ENCODE measurements around the gene EXOC3L2.
A peak's percentile ranks its signal among the peaks of the same experiment; 100 is the strongest.

Gene EXOC3L2

DNA sequence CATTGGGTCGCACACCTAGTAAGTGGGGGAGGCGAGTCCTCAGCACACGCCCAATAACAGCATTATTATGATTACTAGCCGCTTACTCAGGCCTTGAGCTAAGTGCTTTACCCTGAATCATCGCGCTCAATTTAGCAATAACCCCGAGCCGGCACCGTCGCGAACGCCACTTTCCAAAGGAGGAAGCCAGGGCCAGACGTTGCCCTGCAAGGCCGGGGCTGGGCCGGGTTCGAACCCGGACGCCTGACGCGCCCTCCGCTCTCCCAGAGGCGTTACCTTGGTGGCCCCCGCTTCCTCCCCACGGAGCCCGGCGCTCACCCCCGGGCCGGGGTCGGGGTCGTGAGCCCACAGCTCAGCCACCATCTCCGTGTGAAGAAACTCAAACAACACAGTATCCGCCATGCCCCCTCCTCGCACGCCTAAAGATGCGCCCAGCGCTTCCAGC, 67.4 kb downstream of the EXOC3L2 start, which contains the start of gene TRAPPC6A:
TRAPPC6A (minus strand) TSS at position 421 of the 445 bp plus-strand sequence; CDS start at position 402, 19 bp downstream.
- DNase-seq, result peak; percentile 76

DNA sequence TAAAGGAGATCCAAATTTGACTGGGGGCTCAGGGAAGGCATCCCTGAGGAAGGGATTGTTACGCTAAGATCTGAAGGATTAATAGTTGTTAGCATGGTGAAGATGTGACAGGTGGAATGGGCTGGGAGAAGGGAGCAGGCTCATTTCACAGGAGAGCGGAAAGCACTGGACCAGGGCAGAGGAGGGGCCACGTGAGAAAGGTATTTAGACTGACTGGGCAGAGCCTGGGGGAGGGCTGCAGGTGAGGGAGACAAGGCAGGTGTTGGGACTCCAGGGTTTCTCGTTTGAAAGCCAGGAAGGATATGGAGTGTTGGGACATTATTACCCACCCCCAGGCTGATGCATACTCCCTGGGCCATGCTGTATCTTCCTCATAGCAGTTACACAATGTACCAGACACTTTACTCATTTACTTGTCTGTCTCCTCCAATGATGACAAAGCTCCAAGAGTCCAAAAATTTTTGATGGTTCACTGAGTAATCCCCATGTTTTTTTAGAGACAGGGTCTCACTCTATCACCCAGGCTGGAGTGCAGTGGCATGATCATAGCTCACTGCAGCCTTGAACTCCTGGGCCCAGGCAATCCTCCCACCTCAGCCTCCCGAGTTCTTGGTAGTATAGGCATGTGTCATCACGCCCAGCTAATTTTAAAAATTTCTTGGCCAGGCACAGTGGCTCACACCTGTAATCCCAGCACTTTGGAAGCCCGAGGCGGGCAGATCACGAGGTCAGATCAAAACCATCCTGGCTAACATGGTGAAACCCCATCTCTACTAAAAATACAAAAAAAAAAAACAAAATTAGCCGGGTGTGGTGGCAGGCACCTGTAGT, 69.5 kb downstream of the EXOC3L2 start:
- no peak for DNase-seq

DNA sequence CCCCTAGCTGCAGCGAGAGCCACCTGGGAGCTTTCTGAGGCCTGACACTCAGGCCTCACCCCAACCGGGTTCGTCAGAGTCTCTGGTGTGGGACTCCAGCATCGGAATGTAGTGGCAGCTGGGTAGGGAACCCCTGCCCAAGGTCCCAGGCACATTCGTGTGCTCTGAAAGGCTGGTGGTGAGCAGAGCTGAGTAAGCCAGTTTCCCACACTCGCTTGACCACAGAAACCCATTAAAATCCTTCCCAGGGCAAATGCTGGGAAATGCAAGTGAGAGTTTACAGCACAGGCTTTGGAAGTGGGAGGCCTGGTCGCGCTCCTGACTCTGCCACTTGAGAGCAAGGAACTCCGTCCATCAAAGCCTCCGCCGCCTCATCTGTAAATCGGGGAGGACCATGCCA, 71.4 kb downstream of the EXOC3L2 start:
- no peak for DNase-seq

DNA sequence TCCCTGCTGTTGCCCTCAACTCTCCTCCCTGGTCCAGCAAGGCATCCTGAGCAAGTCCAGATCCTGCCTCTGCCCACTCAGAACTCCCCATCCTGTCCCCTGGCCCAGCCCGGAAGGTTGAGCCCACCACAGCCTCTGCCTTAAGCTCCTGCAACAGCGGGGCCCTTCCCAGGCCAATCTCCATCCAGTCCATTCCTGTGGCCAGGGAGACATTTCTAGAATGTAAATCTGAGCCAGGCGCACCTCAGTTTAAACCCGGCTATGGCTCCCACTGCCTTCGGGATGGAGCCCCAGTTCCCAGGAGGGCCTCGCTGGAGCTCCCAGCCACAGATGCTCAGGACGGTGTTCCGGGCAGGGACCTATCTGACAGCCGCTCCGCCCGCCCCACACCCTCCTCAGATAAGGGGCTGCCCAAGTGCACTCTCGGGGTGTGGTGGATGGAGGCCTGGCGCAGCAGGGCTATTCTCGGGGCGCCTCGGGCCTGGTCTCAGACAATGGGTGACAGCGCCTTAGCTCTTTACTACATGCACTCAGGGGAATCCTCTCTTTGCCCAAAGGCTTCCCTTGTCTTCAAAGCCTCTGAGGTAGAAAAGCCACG, 72.5 kb downstream of the EXOC3L2 start:
- peak; percentile 51 for DNase-seq

DNA sequence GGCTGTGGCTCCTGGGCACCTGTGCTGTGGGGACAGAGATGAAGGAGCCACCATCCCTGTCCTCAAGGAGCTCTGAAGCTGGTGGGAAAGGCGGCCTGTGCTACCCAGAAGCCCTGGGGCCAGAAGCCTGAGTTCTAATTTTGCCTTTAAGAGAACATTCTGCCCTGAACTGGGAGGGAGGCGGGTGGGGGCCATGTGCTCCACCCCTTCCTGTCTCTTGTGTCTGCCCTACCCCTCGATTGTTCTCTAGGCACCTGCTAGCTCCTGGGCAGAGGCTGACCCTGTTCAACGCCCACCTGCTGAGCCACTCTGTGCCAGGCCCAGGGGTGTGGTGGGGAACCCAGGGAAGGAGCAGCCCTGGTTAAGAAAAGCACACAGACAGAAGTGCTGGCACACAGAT, 73.0 kb downstream of the EXOC3L2 start:
- peak; percentile 32 for DNase-seq

DNA sequence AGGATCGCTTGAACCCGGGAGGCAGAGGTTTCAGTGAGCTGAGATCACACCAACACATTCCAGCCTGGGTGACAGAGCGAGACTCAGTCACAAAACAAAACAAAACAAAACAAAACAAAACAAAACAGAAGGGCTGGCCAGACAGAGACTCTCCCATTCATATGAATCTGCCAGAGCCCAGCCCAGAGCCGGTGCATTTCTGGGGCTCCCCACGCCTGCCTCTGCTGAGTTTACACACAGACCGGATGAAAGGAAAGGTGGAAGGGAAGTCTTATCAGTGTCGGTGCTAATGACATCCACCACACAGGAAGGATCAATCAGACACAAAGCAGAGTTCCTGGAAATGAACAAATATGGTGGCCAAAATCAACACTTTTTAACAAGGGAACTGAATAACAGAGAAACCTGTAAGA, 74.0 kb downstream of the EXOC3L2 start:
- peak; percentile 71 for DNase-seq

DNA sequence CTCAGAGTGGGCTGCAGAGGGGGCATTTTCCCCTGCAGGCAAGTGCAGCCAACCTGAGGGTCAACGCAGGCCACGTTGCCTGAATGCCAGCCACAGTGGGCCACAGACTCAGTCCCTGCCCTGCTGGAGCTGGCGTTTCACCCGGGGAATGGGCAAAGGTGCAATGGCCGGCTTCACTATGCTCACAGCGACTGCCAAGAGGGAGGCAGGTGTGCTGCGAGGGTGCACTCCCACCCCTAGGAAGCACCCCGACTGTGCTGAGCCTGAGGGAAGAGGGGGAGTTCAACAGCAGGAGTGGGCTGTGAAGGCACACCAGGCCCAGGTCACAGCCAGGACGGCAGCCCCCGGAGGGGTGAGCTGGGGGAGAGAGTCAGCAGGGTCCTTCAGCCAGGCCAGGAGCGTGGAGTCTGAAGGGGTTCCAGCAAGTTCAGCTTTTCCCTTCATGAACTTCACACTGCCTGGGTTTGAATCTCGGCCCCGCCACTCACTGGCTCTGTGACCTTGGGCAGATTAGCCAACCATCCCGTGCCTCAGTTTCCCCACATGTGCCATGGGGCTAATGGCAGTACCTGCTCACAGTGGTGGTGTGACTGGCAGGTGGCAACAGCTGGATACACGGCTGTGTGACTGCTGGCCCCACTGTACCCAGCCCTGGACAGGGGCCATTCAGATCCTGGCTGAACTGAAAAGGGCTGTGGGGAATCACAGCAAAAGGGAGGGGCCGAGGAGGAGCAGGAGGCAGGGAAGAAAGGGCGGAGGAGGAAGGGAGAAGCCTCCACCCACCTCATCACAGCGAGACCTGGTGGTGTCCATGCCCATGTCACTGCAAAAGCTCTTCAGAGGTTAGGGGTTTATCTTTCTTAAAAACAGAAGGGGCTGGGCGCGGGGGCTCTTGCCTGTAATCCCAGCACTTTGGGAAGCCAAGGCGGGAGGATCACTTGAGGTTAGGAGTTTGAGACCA, 74.8 kb downstream of the EXOC3L2 start:
- no peak for DNase-seq

DNA sequence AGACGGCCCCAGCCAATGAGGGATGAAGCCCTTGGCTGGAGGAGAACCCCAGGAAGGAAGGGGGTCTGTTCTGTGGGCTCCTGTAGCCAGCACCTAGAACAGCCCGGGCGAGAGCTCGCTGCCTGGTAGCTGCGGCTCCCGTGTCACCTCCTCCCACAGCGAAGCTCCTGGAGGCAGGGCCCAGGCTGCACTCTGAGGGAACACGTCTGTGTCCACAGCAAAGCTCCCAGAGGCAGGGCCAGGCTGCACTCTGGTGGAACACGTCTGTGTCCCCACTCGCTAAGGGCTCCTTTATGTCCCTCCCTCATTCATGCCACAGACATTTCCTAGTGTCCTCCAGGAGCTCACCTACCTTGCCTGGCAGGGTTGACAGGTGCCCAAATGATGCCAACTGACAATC, 75.6 kb downstream of the EXOC3L2 start:
- DNase-seq, result no peak

DNA sequence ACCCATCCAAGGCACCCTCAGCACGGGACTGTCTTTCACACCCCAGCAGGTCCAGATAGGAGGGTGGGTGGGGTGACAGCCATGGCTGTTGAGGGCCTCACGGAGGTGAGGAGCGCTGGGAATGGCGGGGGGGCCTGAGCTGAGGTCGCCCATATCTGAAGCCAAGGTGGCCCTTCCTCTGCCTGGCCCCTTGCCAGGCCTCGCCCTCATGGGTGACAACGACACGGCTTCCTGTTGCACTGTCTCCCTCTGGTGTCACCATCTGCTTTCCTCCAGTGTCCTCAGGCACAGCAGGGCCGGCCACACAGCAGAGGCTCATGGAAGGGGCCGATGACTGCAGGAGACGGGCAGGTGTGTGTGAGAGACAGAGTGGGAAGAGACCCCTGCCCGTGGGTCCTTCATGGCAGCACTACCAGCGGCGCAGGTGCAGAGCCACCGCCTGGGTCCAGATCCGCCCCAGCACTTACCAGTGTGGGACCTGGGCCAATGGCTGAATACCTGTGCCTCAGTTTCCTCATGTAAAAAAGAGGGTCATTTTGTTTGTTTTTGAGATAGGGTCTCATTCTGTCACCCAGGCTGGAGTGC, 76.3 kb downstream of the EXOC3L2 start:
- DNase-seq, result peak; percentile 59

DNA sequence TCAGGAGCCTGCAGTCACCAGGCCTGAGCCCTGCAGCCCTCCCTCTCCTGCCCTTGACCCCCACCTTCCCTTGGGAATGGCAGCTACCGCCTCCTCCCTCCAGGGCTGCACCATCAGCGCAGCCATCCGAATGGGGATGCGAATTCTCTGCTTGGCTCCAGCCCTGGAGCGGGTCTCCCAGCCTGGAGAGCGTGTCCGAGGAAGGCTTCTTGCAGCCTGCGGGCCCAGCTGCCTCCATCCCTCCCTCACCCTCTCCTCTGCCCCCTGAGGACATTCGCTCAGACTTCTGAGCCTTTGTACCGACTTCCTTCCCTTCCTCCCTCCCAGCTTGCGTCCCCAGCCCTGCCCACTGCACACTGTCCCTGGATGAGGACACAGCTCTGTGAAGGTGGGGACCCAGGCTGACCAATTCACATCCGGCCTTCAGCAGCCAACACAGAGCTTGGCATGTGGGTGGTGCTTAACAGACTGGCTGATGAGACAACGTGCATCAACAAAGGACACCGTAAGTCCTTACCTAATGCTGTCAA, 78.4 kb downstream of the EXOC3L2 start:
- no peak for DNase-seq

DNA sequence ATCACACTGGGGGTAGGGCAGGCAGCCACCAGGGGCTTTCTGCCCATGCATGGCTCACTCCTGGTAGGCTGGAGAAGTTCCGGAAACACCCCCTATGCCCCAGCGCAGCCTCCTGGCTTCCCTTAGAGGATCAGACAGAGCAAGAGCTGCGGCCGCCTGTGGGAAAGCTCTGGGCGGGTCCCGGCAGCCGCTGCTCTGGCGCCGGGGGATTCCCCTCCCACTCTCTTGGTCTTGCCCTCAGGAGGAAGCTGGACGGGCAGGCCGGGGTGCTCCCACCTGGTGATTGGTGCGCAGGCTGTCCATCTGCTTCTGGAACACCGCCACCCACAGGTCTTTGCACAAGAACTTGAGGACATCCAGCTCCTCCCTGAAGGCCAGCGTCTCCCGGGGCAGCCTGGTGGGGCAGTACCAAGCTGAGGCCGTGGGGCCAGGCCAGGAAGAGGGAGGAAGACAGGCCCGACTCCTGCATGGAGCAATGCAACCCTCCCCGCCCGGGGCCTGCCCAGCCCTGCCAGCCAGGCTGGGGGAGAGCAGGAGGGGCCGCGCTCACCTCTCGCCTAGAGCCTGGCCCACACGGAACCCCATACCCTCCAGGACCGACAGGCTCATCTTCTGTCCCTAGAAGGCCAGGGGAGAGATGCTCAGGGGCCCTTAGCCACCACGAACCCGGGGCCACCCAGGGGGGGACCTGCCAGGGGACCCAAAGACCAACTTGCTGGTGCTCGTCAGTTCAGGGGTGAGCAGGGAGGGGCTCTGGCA, 80.5 kb downstream of the EXOC3L2 start:
- peak; percentile 86 for DNase-seq

DNA sequence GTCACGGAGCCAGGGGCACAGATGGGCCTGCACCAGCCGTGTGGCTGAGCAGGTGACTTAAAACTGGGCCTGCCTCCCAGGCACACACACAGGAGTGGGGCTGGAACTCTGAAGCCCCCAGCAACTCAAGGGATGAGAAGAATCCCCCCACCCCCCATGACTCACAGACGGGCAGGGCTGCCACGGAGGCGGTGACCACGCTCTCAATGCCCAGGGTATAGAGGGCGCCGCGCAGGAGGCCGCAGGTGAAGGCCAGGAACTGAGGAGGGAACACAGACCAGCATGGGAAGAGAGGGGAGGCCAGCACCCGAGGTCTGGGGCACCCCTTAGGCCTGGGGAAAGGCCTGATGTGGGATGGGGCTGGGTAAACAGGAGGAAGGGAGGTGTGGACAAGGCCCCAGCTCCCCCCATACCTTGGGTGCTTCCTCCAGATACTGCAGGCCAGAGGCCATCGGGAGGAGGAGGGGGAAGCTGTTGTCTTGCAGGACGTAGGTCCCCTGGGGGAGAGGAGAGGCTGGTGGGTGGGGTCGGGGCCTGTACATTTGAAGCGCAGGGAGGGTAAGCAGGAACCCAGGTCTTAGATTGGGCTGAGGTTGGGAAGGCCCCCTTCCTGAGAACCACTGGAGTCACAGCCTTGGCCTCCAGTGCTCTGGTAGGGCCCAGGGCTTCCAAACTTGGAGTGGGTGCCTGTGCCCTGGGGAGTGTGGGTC, 81.3 kb downstream of the EXOC3L2 start:
- no peak for DNase-seq

DNA sequence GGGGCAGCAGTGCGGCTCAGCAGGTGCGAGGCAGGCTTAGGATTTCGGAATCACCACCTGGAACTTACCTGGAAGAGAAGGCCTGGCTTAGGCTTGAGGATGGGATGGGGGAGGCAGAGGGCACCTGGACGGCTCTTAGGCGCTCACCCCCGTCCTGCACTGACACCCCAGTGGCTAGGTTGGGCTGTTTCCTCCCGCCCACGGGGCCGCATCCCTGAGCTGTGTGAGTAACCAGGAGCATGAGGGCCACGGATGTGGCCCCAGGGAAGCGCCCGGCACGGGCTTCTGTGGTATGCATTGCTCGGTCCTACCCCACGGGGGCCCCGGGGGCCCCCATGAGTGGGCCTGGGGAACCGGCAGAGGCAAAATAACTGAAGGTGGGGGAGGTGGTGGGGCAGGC, 82.1 kb downstream of the EXOC3L2 start:
- no peak for DNase-seq

DNA sequence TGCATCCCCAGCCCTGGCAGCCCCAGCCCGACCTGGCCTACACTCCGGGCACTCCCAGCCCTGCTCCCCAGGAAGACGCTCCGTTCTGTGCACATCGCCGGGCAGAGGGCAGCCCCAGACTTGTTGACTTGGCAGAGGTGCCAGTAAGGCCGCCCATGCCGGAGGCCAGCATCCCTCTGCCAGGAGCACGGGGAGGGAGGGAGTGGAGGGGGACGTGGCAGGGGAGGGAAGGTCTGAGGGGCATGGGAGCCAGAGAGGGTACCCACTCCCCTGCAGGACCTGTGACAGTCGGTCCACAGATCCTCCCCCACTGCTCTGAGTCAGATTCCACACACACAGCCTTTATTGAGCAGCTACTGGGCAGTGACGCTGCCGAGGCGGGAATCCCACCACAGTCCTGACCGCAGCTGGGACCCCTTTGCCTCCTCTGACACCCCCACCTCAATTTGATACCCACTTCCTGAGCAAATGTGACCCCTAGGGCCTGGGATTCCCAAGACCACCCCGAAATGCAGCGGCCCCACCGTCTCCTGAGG, 82.5 kb downstream of the EXOC3L2 start:
- DNase-seq, result no peak

Data from hematopoietic multipotent progenitor cell treated with erythropoietin and hydrocortisone succinate and interleukin-3 and kit ligand, for 4 days (in vitro differentiated cells).